Tibial nerve (tissue), 4 donors: Measurements from ENCODE around the gene POU6F2.

ENCODE experiments used
- CTCF ChIP-seq, 5 experiments: fragments of 200-600 bp in 3 of 5; fragments of 450-650 bp in 2 of 5; sonication (generic) in 3 of 5; IDR thresholded peaks; one replicate each; pipeline ENCODE4 v1.5.1; 2016 to 2019; ENCODE audit warnings: antibody characterized with exemption in 5 of 5, mild to moderate bottlenecking in 3 of 5, moderate library complexity in 2 of 5
- EP300 ChIP-seq, 2 donors: sonication (generic); formaldehyde crosslinking; IDR thresholded peaks; one replicate each; pipeline ENCODE4 v1.6.1; 2017; ENCODE audit warnings: antibody characterized with exemption in 2 of 2, mild to moderate bottlenecking in 1 of 2
- POLR2A ChIP-seq, 2 donors: fragments of 450-650 bp; IDR thresholded peaks; one replicate each; pipeline ENCODE4 v1.6.1; 2017; ENCODE audit warnings: antibody characterized with exemption in 2 of 2, mild to moderate bottlenecking in 2 of 2, moderate library complexity in 2 of 2

DNA sequence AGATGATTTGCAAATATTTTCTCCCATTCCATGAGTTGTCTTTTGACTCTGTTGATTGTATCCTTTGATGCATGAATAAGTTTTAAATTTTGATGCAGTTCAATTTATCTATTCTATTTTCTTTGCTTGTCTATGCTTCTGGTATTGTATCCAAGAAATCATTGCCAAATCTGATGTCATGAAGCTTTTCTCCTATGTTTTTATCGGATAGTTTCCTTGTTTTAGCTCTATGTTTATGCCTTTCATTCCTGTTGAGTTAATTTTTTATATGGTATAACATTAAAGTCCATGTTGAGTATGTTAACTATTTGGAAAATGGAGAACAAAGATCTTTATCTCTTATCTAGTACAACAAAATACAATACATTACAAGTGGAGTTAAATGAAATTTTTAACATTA, 41.1 kb upstream of the POU6F2 start:
- TF ChIP-seq CTCF (IDR thresholded peaks at IDR 0.05): no peak
- no peak for TF ChIP-seq EP300 (IDR thresholded peaks at IDR 0.05)
- no peak for TF ChIP-seq POLR2A (IDR thresholded peaks at IDR 0.05)
